Neural progenitor cell (in vitro differentiated cells): ENCODE results near the gene FYCO1. TPM values are rescaled to one million over a fixed set of nuclear protein-coding genes. Genes with fewer than 3 reads are reported as not detected.

Experiments
- DNase-seq: peaks from one replicate; pipeline ENCODE4 v3.0.0-alpha.2; 2016; ENCODE audit warnings: low spot score
- H2AFZ ChIP-seq: fragments of 200-600 bp; sonication (generic); replicated peaks from 2 replicates; pipeline ENCODE4 v1.6.1; 2016; ENCODE audit warnings: antibody characterized with exemption
- H3F3A ChIP-seq: fragments of 200-600 bp; sonication (generic); 2 replicates; pipeline ENCODE4 v1.6.1; 2016; ENCODE audit warnings: antibody characterized with exemption, low read depth
- H3K27ac ChIP-seq: fragments of 200-600 bp; sonication (generic); 2 replicates; pipeline ENCODE4 v1.5.1; 2016; ENCODE audit warnings: mild to moderate bottlenecking
- H3K27me3 ChIP-seq: fragments of 200-600 bp; sonication (generic); 2 replicates; pipeline ENCODE4 v1.6.1; 2016; ENCODE audit warnings: mild to moderate bottlenecking, moderate library complexity
- H3K36me3 ChIP-seq: fragments of 200-600 bp; sonication (generic); 2 replicates; pipeline ENCODE4 v1.5.1; 2016
- H3K4me1 ChIP-seq: fragments of 200-600 bp; sonication (generic); 2 replicates; pipeline ENCODE4 v1.6.1; 2016; ENCODE audit warnings: mixed run types
- H3K4me2 ChIP-seq: fragments of 200-600 bp; sonication (generic); 2 replicates; pipeline ENCODE4 v1.6.1; 2016
- H3K4me3 ChIP-seq: fragments of 200-600 bp; sonication (generic); 2 replicates; pipeline ENCODE4 v1.5.1; 2016
- H3K79me2 ChIP-seq: fragments of 200-600 bp; sonication (generic); 2 replicates; pipeline ENCODE4 v1.6.1; 2016; ENCODE audit warnings: low read depth
- H3K9ac ChIP-seq: fragments of 200-600 bp; sonication (generic); 2 replicates; pipeline ENCODE4 v1.6.1; 2016
- H3K9me3 ChIP-seq: fragments of 200-600 bp; sonication (generic); 2 replicates; pipeline ENCODE4 v1.5.1; 2016; ENCODE audit warnings: low read depth
- H4K20me1 ChIP-seq: fragments of 200-600 bp; sonication (generic); 2 replicates; pipeline ENCODE4 v1.6.1; 2016; ENCODE audit warnings: low read depth
- H3K27ac Mint-ChIP-seq: 3 replicates; pipeline ENCODE4 v1.8.0; 2021; ENCODE audit warnings: mixed read lengths
- H3K27me3 Mint-ChIP-seq: 2 replicates; pipeline ENCODE4 v1.8.0; 2022; ENCODE audit warnings: low read depth, mild to moderate bottlenecking, inconsistent platforms, moderate library complexity, mixed read lengths; ENCODE audit not compliant: insufficient read depth
- H3K36me3 Mint-ChIP-seq: 3 replicates; pipeline ENCODE4 v1.8.0; 2021; ENCODE audit warnings: mixed read lengths
- H3K4me1 Mint-ChIP-seq: 3 replicates; pipeline ENCODE4 v1.8.0; 2021; ENCODE audit warnings: mixed read lengths
- H3K4me3 Mint-ChIP-seq: 3 replicates; pipeline ENCODE4 v1.8.0; 2021; ENCODE audit warnings: mild to moderate bottlenecking, moderate library complexity, mixed read lengths
- H3K9me3 Mint-ChIP-seq: 3 replicates; pipeline ENCODE4 v1.8.0; 2020; ENCODE audit warnings: mixed read lengths
- CTCF ChIP-seq: fragments of 200-600 bp; sonication (generic); IDR thresholded peaks from 2 replicates; pipeline ENCODE4 v1.5.1; 2017; ENCODE audit warnings: antibody characterized with exemption, mild to moderate bottlenecking
- EZH2 ChIP-seq: fragments of 200-600 bp; sonication (generic); IDR thresholded peaks from 2 replicates; pipeline ENCODE4 v1.6.1; 2017; ENCODE audit warnings: antibody characterized with exemption, mild to moderate bottlenecking, moderate library complexity
- EZH2phosphoT487 ChIP-seq: fragments of 200-600 bp; sonication (generic); IDR thresholded peaks from 2 replicates; pipeline ENCODE4 v1.6.1; 2017; ENCODE audit warnings: antibody characterized with exemption
- total RNA-seq: library from RNA; depleted of rRNA; stranded (reverse); fragments of >200 nt; gene quantifications from 2 replicates; pipeline ENCODE4 v1.2.3, GENCODE V29; 2015; ENCODE audit warnings: low replicate concordance

The FYCO1 gene
- total RNA-seq, 1 donor from 2014 or later = 6.8 TPM

GRCh38 chr3:45878124-45878523 lies 117.5 kb downstream of the FYCO1 start:
- Histone ChIP-seq H3K4me1 (no peaks in the 10 kb centered on the region), H2AFZ (no peak overlapping the region), H3K4me2 (no peak overlapping the region), H3K4me3 (no peak overlapping the region), H3K9me3 (no peaks in the 10 kb centered on the region), H3K27ac (no peak overlapping the region), H3K9ac (no peak overlapping the region), H3F3A (no peaks in the 10 kb centered on the region), H3K27me3 (no peaks in the 10 kb centered on the region), H3K79me2 (no peaks in the 10 kb centered on the region), H4K20me1 (no peaks in the 10 kb centered on the region), H3K36me3 (no peaks in the 10 kb centered on the region)
- no peaks in the 10 kb centered on the region for H3K4me1 Mint-ChIP-seq
- DNase-seq = no peak
- H3K36me3 Mint-ChIP-seq = no peaks in the 10 kb centered on the region
- no peaks in the 10 kb centered on the region for H3K27me3 Mint-ChIP-seq
- H3K27ac Mint-ChIP-seq = no peak overlapping the region
- H3K4me3 Mint-ChIP-seq = no peak overlapping the region
- H3K9me3 Mint-ChIP-seq = no peaks in the 10 kb centered on the region
- TF ChIP-seq CTCF (no peak), EZH2 (no peak), EZH2phosphoT487 (no peak)

- H3K27me3 Mint-ChIP-seq = no peaks in the 10 kb centered on the region
- Histone ChIP-seq H2AFZ (no peak overlapping the region), H3K27ac (no peak overlapping the region), H3F3A (no peaks in the 10 kb centered on the region), H3K4me1 (no peaks in the 10 kb centered on the region), H3K4me2 (no peak overlapping the region), H4K20me1 (no peaks in the 10 kb centered on the region), H3K27me3 (no peaks in the 10 kb centered on the region), H3K9ac (no peak overlapping the region), H3K36me3 (no peaks in the 10 kb centered on the region), H3K9me3 (no peaks in the 10 kb centered on the region), H3K4me3 (no peak overlapping the region), H3K79me2 (no peaks in the 10 kb centered on the region)
- no peaks in the 10 kb centered on the region for H3K36me3 Mint-ChIP-seq
- no peak for DNase-seq
- H3K4me3 Mint-ChIP-seq = no peak overlapping the region
- H3K27ac Mint-ChIP-seq = no peak overlapping the region
- TF ChIP-seq EZH2phosphoT487 (no peak), CTCF (no peak), EZH2 (no peak)
- H3K4me1 Mint-ChIP-seq = no peaks in the 10 kb centered on the region
- H3K9me3 Mint-ChIP-seq = no peaks in the 10 kb centered on the region
Observed at GRCh38 chr3:45874677-45875346, 120.8 kb downstream of the FYCO1 start.

GRCh38 chr3:45873638-45874037 lies 122.0 kb downstream of the FYCO1 start:
- Histone ChIP-seq H3K9ac (no peak overlapping the region), H3K9me3 (no peaks in the 10 kb centered on the region), H4K20me1 (no peaks in the 10 kb centered on the region), H3K4me2 (no peak overlapping the region), H3K79me2 (no peaks in the 10 kb centered on the region), H3F3A (no peaks in the 10 kb centered on the region), H3K27me3 (no peaks in the 10 kb centered on the region), H3K36me3 (no peaks in the 10 kb centered on the region), H3K27ac (no peak overlapping the region), H2AFZ (no peak overlapping the region), H3K4me3 (no peak overlapping the region), H3K4me1 (no peaks in the 10 kb centered on the region)
- no peaks in the 10 kb centered on the region for H3K36me3 Mint-ChIP-seq
- H3K27me3 Mint-ChIP-seq = no peaks in the 10 kb centered on the region
- H3K9me3 Mint-ChIP-seq = no peaks in the 10 kb centered on the region
- DNase-seq = no peak
- H3K4me3 Mint-ChIP-seq = no peak overlapping the region
- TF ChIP-seq CTCF = no peak
- no peak for TF ChIP-seq EZH2phosphoT487
- no peak for TF ChIP-seq EZH2
- H3K4me1 Mint-ChIP-seq = no peaks in the 10 kb centered on the region
- no peak overlapping the region for H3K27ac Mint-ChIP-seq
